Measurements from ENCODE around the gene ID2.

ID2 gene

GRCh38 chr2:8679827-8680731 lies 1.8 kb upstream of the ID2 start:
- no peak for TF ChIP-seq CTCF (IDR thresholded peaks at IDR 0.05)
- Histone ChIP-seq H3K4me1 (ENCODE audit: control insufficient read depth in 1 of 2, insufficient read depth in 1 of 2, low read depth in 1 of 2, low read length in 1 of 2) (peaks cover 66 to 68% of the 10 kb centered on the region in 2 experiments), H3K36me3 (no peaks in the 10 kb centered on the region), H3K4me3 (ENCODE audit: low read depth in 1 of 2, low read length in 1 of 2) (peak overlapping the region; percentile 48 to 80), H3K27me3 (peaks cover 53% of the 10 kb centered on the region), H3K27ac (no peak overlapping the region), H3K9me3 (no peaks in the 10 kb centered on the region)

- Histone ChIP-seq H3K36me3 (no peaks in the 10 kb centered on the region), H3K27me3 (peaks cover 43% of the 10 kb centered on the region), H3K4me1 (ENCODE audit: control insufficient read depth in 1 of 2, insufficient read depth in 1 of 2, low read depth in 1 of 2, low read length in 1 of 2) (peaks cover 69 to 73% of the 10 kb centered on the region in 2 experiments), H3K27ac (peak overlapping the region; percentile 90), H3K4me3 (ENCODE audit: low read depth in 1 of 2, low read length in 1 of 2) (peak overlapping the region; percentile 79 to 80), H3K9me3 (no peaks in the 10 kb centered on the region)
- TF ChIP-seq CTCF (IDR thresholded peaks at IDR 0.05): no peak
Measured at GRCh38 chr2:8680822-8681760, 765 bp upstream of the ID2 start.

GRCh38 chr2:8682719-8683667 lies 1.1 kb downstream of the ID2 start:
- H3K4me1 ChIP-seq (ENCODE audit: control insufficient read depth in 1 of 2, insufficient read depth in 1 of 2, low read depth in 1 of 2, low read length in 1 of 2): peaks cover 50 to 54% of the 10 kb centered on the region in 2 experiments
- no peak for TF ChIP-seq CTCF (IDR thresholded peaks at IDR 0.05)
- peak overlapping the region; percentile 90 for H3K27ac ChIP-seq

GRCh38 chr2:8684540-8684877 lies 2.7 kb downstream of the ID2 start:
- Histone ChIP-seq H3K27me3 (peaks cover 20% of the 10 kb centered on the region), H3K9me3 (no peaks in the 10 kb centered on the region), H3K4me1 (ENCODE audit: control insufficient read depth in 1 of 2, insufficient read depth in 1 of 2, low read depth in 1 of 2, low read length in 1 of 2) (peaks cover 41 to 42% of the 10 kb centered on the region in 2 experiments), H3K4me3 (ENCODE audit: low read depth in 1 of 2, low read length in 1 of 2) (peak overlapping the region; percentile 69 to 74), H3K27ac (peak overlapping the region; percentile 90), H3K36me3 (no peaks in the 10 kb centered on the region)
- no peak for TF ChIP-seq CTCF (IDR thresholded peaks at IDR 0.05)

More at GRCh38 chr2:8682719-8683667, 1.1 kb downstream of the ID2 start:
- Histone ChIP-seq H3K27me3 (peaks cover 24% of the 10 kb centered on the region), H3K36me3 (no peaks in the 10 kb centered on the region), H3K4me3 (ENCODE audit: low read depth in 1 of 2, low read length in 1 of 2) (peak overlapping the region; percentile 79 to 80), H3K9me3 (no peaks in the 10 kb centered on the region)
